ENCODE measurements around the gene SCAMP5. TPM values are rescaled to one million over a fixed set of nuclear protein-coding genes. Genes with fewer than 3 reads are reported as not detected.

Gene SCAMP5
- total and polyA plus RNA-seq, 2 of the 4 experiments (the other 2 are of a cell fraction), result 0.36 to 1.6 TPM

DNA sequence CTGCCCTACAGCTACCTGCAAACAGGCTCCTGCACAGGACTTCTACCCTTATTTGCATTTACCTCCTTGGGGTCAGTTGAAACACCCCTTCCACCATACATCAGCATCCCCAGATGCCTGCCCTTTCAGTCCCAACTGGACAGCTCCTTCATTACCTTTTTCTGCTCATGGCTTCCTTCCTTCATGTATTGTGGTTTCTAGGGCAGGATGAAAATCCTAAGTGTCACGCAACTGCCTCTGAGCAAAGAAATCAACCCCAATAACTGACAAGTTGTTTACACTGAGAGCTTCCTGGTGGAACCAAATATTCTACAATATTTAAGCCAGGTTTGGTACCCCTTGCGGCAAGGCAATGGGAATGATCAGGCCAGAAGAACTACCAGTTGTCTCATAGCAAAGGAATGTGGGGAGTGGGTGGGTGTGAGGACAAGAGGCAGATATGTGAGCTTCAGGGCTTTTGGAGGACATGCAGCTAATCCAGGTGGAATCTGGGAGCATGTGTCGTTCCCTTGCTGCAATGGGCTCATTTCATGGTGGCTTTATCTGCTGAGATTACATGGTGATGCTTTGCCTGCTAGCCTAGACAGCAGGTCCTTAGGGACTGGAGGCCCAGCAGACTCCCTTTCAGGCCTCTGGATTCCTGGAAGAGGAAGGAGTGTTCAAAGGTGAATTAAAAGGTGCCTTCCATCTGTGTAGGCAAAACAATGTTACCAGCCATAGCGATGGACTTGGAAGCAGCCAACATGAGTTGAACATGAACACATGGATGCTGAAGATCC, 63.0 kb downstream of the SCAMP5 start:
- POLR2A ChIA-PET (ENCODE audit: unreplicated experiment), result no interaction called here
- WGBS, 2 experiments (ENCODE audit: extremely low coverage in 2 of 2, insufficient read length in 1 of 2), result no CpG with 5 or more reads among the region's 4 CpGs
- CTCF ChIA-PET, result no interaction called here

More for the DNA sequence above, 63.0 kb downstream of the SCAMP5 start:
- H3K27ac ChIP-seq (ENCODE audit: insufficient read depth, low read length), result no peak overlapping the region
- dilution Hi-C loops (cut with HindIII; ENCODE audit: low sequenced_read_pairs, unreplicated experiment), result no loop called here
- H3K9me3 ChIP-seq (ENCODE audit: control insufficient read depth, insufficient read depth, low read length), result no peaks in the 10 kb centered on the region
- no peaks in the 10 kb centered on the region for H3K27me3 ChIP-seq (ENCODE audit: control insufficient read depth, insufficient read depth, low read length)
- in situ Hi-C loops (cut with MboI; ENCODE audit: low sequenced_read_pairs), result no loop called here
- no peaks in the 10 kb centered on the region for H3K9me1 ChIP-seq (ENCODE audit: insufficient read depth, low read length)
- intact Hi-C loops (cut with micrococcal nuclease), result no loop called here
- H3K14ac ChIP-seq (replicated peaks; ENCODE audit: low read depth, low read length), result no peak overlapping the region
- no peaks in the 10 kb centered on the region for H4K20me1 ChIP-seq (ENCODE audit: insufficient read depth, low read length)
- H3K4me2 ChIP-seq (ENCODE audit: low read depth, low read length), result no peak overlapping the region
- H2BK5ac ChIP-seq (ENCODE audit: low read depth, low read length, poor library complexity, severe bottlenecking), result no peak overlapping the region
- H2AFZ ChIP-seq (replicated peaks; ENCODE audit: low read length, poor library complexity), result no peak overlapping the region
- H3K23ac ChIP-seq (ENCODE audit: low read depth, low read length), result no peak overlapping the region
- no peak overlapping the region for H4K5ac ChIP-seq (ENCODE audit: low read depth, low read length)
- H3K4me3 ChIP-seq (ENCODE audit: insufficient read depth, low read depth, low read length), result no peak overlapping the region
- TF ChIP-seq CEBPB (IDR thresholded peaks at IDR 0.05; ENCODE audit: low read depth, low read length), result no peak
- TF ChIP-seq NFE2L2 (IDR thresholded peaks at IDR 0.05; ENCODE audit: low read depth, low read length), result no peak
- TF ChIP-seq POLR2A (IDR thresholded peaks at IDR 0.05; ENCODE audit: low read depth, low read length), result no peak
- no peak for TF ChIP-seq CTCF (conservative IDR thresholded peaks at IDR 0.05; ENCODE audit: low read depth, low read length)
- no peak for TF ChIP-seq SMC3 (IDR thresholded peaks at IDR 0.05; ENCODE audit: low read depth, low read length)
- no peak for TF ChIP-seq MXI1 (IDR thresholded peaks at IDR 0.05; ENCODE audit: borderline replicate concordance, low read depth, low read length)
- TF ChIP-seq BHLHE40 (IDR thresholded peaks at IDR 0.05; ENCODE audit: low read depth, low read length), result no peak
- no peak for TF ChIP-seq RAD21 (IDR thresholded peaks at IDR 0.05; ENCODE audit: low read length)
- no peak for TF ChIP-seq MAZ (IDR thresholded peaks at IDR 0.05; ENCODE audit: borderline replicate concordance, low read depth, low read length)
- no peak for TF ChIP-seq RFX5 (IDR thresholded peaks at IDR 0.05; ENCODE audit: low read depth, low read length)
- TF ChIP-seq CHD1 (IDR thresholded peaks at IDR 0.05; ENCODE audit: low read depth, low read length), result no peak
- no peak for TF ChIP-seq USF2 (IDR thresholded peaks at IDR 0.05; ENCODE audit: low read depth, low read length)
- no peak for TF ChIP-seq MAFK (IDR thresholded peaks at IDR 0.05; ENCODE audit: low read depth, low read length)
- TF ChIP-seq FOS (IDR thresholded peaks at IDR 0.05; ENCODE audit: low read depth, low read length), result no peak
- no peak for TF ChIP-seq RCOR1 (IDR thresholded peaks at IDR 0.05; ENCODE audit: insufficient replicate concordance, low read length)
- no peak for TF ChIP-seq ELK1 (IDR thresholded peaks at IDR 0.05; ENCODE audit: borderline replicate concordance, low read depth, low read length)
- no peak overlapping the region for H3K56ac ChIP-seq (ENCODE audit: extremely low read depth, insufficient read depth, low read length)
- H2AK5ac ChIP-seq (ENCODE audit: low read depth, low read length), result no peak overlapping the region
- no peaks in the 10 kb centered on the region; the same call in 1 of the 2 replicates for H3K4me1 ChIP-seq (ENCODE audit: control insufficient read depth, insufficient read depth, low read length)
- H4K91ac ChIP-seq (ENCODE audit: insufficient read depth, low read depth, low read length), result no peak overlapping the region
- no peak overlapping the region for H3K4ac ChIP-seq (ENCODE audit: low read depth, low read length)
- no peaks in the 10 kb centered on the region; a peak in 1 of 4 replicates for H3K79me1 ChIP-seq (ENCODE audit: low read depth in 1 of 2, low read length in 2 of 2)
- BruUV-seq (replicated peaks), result no TSS peak
- ATAC-seq (ENCODE audit: low read depth) (no peak), DNase-seq (peak; percentile 40)
- no peak overlapping the region for H2AK9ac ChIP-seq (replicated peaks; ENCODE audit: low read depth, low read length, poor library complexity)
- no peak overlapping the region for H2BK20ac ChIP-seq (ENCODE audit: low read depth, low read length)
- H3K18ac ChIP-seq (ENCODE audit: low read depth, low read length), result no peak overlapping the region
- H2BK120ac ChIP-seq (ENCODE audit: low read depth, low read length), result no peak overlapping the region
- no peak overlapping the region for H4K8ac ChIP-seq (ENCODE audit: low read depth in 2 of 2, low read length in 2 of 2)
- no peak overlapping the region for H3K9ac ChIP-seq (ENCODE audit: low read depth, low read length)
- H3K36me3 ChIP-seq (ENCODE audit: control insufficient read depth, insufficient read depth, low read length), result no peaks in the 10 kb centered on the region
- H2BK15ac ChIP-seq (ENCODE audit: low read depth, low read length), result no peak overlapping the region
